Astrocyte of the cerebellum (primary cell): ENCODE data around the gene CACNA2D3.

Source experiments
- DNase-seq: peaks from one replicate; pipeline ENCODE4 v3.0.0-alpha.2; 2011; ENCODE audit warnings: low read depth
- H3K4me3 ChIP-seq: 2 replicates; pipeline ENCODE4 v1.5.1; 2011; ENCODE audit warnings: mild to moderate bottlenecking, low read depth, low read length, moderate library complexity
- CTCF ChIP-seq: IDR thresholded peaks from 2 replicates; pipeline ENCODE4 v1.5.1; 2012; ENCODE audit warnings: low read length, low read depth, moderate library complexity, mild to moderate bottlenecking; ENCODE audit errors: missing control alignments
- in situ Hi-C: cut with HindIII; loops from 2 replicates; pipeline ENCODE4 v1.10.0; 2017; ENCODE audit warnings: low sequenced_read_pairs

CACNA2D3 gene

DNA sequence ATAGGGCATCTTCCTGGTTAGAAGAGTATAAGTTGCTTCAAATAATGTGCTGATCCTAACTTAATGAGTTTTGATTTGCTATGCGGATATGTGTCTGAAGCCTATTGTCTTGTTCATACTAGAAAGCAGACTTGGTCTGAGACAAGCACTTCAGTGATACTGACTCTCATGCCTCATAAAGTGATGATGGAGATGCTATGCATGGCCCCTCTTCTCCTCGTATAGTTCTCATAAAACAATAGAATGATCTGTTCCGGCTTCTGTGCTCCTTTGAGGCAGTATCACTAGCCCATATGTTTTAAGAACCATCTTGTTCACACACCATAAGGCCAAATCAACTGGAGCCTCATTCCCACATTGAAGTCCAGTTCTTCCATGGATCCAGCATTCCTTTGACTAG lies 583.4 kb downstream of the CACNA2D3 start:
- no peak for DNase-seq
- in situ Hi-C loops: no loop called here
- H3K4me3 ChIP-seq: no peak overlapping the region
- TF ChIP-seq CTCF: no peak

- DNase-seq: no peak
- no peak overlapping the region for H3K4me3 ChIP-seq
- in situ Hi-C loops: no loop called here
- TF ChIP-seq CTCF: no peak
Observed at GRCh38 chr3:54706738-54707137, 584.4 kb downstream of the CACNA2D3 start.

DNA sequence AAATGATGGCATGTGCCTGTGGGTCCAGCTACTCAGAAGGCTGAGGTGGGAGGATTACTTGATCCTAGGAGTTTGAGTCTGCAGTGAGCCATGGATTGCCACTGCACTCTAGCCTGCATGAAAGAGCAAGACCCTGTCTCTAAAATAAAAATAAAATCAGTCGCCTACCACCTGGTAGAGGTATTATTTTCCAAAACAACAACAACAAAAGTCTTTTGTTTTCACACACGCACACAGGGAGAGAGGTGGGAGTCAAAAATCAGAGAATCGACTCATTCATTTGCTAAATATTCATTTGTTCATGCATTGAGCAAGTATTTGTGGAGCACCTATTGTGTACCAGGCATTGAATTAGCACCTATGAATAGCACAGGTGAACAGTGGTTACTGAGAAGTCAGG lies 587.4 kb downstream of the CACNA2D3 start:
- in situ Hi-C loops: no loop called here
- DNase-seq: no peak
- no peak for TF ChIP-seq CTCF
- H3K4me3 ChIP-seq: no peak overlapping the region

DNA sequence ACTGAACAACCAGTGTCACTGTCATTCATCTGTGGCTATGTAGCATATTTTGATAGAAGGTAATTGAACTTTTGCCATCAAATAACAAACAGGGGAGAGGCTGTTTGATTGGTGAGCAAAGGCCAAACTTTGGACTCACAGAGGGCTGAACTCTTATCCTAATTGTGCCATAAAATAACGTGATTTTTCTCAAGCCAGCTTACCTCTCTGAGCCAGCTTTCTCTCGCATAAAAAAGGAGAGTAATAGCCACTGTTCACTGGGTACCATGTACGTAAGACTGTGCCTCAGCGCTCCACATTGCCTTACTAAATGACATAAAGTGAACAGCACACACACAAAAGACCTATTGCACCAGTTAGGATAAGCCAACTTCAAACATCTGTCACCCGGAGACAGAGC lies 588.6 kb downstream of the CACNA2D3 start:
- in situ Hi-C loops: no loop called here
- H3K4me3 ChIP-seq: no peak overlapping the region
- DNase-seq: no peak
- no peak for TF ChIP-seq CTCF

DNA sequence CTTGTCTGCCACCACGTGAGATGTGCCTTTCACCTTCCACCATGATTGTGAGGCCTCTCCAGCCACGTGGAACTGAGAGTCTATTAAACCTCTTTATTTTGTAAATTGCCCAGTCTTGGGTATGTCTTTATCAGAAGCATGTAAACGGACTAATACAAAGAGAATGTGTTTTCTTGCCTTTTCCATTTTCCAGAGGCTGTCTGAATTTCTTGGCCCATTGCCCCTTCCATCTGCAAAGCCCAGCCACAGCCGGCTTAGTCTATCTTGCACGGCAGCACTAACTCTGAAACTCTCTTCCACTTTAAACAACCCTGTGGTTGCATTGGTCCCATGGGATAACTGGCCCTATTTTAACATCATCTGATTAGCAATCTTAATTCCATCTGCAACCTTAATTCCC lies 590.2 kb downstream of the CACNA2D3 start:
- no peak for DNase-seq
- no peak for TF ChIP-seq CTCF
- in situ Hi-C loops: no loop called here
- H3K4me3 ChIP-seq: no peak overlapping the region

DNA sequence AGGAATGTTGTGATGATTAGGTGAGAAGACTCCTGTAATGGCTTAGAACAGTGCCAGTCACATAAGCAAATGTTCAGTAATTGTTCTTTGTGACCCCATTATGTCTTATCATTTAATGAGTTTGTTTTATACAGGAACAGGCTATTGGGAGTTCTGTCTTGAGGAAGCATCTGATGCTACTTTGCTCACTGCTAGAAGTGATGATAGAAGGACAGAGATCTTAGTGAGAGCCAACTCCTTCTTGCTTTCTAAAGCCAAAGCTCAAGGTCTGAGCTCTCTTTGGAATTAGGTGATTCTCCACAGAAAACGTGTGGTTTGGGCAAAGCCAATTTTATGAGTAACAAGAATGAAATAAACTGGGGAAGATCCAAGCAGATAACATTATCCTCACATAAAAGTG lies 590.7 kb downstream of the CACNA2D3 start:
- no peak overlapping the region for H3K4me3 ChIP-seq
- in situ Hi-C loops: no loop called here
- TF ChIP-seq CTCF: no peak
- DNase-seq: no peak

DNA sequence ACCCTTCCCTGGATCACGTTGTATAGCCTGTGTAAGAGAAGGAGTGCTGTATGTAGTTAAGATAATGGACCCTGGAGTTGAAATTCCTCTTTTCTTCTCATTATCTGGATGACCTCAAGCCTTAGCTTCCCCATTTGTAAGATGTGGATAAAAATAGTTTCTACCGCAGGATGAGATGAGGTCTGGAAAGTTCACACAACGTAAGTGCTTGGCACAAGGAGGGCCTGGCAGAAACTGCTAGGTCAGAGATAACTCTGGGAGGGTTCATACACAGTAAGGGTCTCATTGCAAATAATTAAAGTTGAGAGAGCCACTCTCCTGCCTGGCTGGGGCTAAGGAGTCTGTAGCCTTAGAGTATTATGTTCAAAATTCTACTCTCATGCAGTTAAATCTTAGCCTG lies 591.1 kb downstream of the CACNA2D3 start:
- no peak overlapping the region for H3K4me3 ChIP-seq
- no peak for DNase-seq
- TF ChIP-seq CTCF: no peak
- in situ Hi-C loops: no loop called here
